HFFc6 (cell line): ENCODE data around the gene WNT9A. TPM values are rescaled to one million over a fixed set of nuclear protein-coding genes. Genes with fewer than 3 reads are reported as not detected.
A peak's percentile ranks its signal among the peaks of the same experiment; 100 is the strongest.

Experiments
- DNase-seq: peaks from one replicate; pipeline ENCODE4 v3.0.0-alpha.2; 2018
- H3K27ac Mint-ChIP-seq: 2 replicates; pipeline ENCODE4 v1.8.0; 2020; ENCODE audit warnings: mild to moderate bottlenecking, mixed read lengths
- H3K27me3 Mint-ChIP-seq: 2 replicates; pipeline ENCODE4 v1.8.0; 2021; ENCODE audit warnings: mild to moderate bottlenecking, moderate library complexity, mixed read lengths; ENCODE audit not compliant: insufficient read depth
- H3K36me3 Mint-ChIP-seq: 2 replicates; pipeline ENCODE4 v1.8.0; 2021; ENCODE audit warnings: low read depth, mixed read lengths
- H3K4me1 Mint-ChIP-seq: 2 replicates; pipeline ENCODE4 v1.8.0; 2020; ENCODE audit warnings: low read depth, mixed read lengths
- H3K4me3 Mint-ChIP-seq: 2 replicates; pipeline ENCODE4 v1.8.0; 2020; ENCODE audit warnings: mild to moderate bottlenecking, moderate library complexity, mixed read lengths
- H3K9me3 Mint-ChIP-seq: 2 replicates; pipeline ENCODE4 v1.8.0; 2020; ENCODE audit warnings: mild to moderate bottlenecking, mixed read lengths
- total RNA-seq, 6 experiments: library from RNA; stranded (reverse); fragmentation: NEBNext Ultra II Directional; extraction: Animal tissue kit (Norgen Biotek cat#: 25700); gene quantifications; 2 replicates in 1 of 6; 3 replicates in 5 of 6; pipeline ENCODE4 v1.2.3, GENCODE V29; 2021
- TF ChIP-seq, protein P1 (sequence below): fragments of 200-600 bp; sonication (generic); IDR thresholded peaks from 2 replicates; pipeline ENCODE4 v1.5.0; 2021; ENCODE audit warnings: antibody characterized with exemption, mild to moderate bottlenecking

WNT9A gene
- total RNA-seq, 6 experiments from 2014 or later, result 0.17 to 0.67 (median 0.57) TPM

DNA sequence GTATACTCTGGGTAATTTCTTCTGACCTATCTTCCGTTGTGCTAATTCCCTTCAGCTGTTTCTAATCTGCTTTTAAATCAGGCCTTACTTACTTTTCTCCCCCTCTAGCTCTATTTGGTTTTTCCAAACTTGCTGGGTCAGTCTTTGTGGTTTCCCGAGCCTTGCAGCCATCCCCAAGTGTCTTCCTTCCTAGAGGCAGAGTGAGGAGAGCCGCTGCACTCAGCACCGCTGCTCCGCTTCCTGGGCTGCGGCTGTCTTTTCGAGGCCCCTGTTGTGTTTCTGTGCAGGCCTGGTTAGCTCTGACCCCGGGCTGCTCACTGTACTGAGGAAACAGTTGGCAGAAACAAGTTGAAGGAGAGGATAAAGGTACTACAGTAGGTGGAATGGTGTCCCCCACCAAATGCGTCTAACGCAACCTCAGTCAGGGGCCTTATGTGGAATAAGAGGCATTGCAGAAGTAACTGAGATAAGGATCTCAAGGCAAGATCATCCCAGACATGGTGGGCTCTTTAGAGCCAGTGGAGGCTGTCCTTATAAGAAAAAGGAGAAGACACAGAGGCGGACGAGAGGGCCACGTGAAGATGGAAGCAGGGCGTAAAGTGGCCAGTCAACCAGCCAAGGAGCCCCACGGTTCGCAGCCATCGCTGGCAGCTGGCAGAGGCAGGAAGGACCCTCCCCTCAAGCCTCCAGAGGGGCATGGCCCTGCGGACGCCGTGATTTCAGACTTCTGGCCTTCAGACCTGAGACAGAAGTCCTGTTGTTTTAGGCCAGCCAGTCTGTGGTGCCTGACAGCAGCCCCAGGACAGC lies 10.5 kb downstream of the WNT9A start:
- Mint-ChIP-seq H3K27me3 (peaks cover 7% of the 10 kb centered on the region), H3K27ac (no peak overlapping the region), H3K4me3 (no peak overlapping the region), H3K4me1 (peaks cover 10% of the 10 kb centered on the region), H3K9me3 (peaks cover 39% of the 10 kb centered on the region), H3K36me3 (peaks cover 20% of the 10 kb centered on the region)
- DNase-seq, result no peak
- TF ChIP-seq, protein P1, sequence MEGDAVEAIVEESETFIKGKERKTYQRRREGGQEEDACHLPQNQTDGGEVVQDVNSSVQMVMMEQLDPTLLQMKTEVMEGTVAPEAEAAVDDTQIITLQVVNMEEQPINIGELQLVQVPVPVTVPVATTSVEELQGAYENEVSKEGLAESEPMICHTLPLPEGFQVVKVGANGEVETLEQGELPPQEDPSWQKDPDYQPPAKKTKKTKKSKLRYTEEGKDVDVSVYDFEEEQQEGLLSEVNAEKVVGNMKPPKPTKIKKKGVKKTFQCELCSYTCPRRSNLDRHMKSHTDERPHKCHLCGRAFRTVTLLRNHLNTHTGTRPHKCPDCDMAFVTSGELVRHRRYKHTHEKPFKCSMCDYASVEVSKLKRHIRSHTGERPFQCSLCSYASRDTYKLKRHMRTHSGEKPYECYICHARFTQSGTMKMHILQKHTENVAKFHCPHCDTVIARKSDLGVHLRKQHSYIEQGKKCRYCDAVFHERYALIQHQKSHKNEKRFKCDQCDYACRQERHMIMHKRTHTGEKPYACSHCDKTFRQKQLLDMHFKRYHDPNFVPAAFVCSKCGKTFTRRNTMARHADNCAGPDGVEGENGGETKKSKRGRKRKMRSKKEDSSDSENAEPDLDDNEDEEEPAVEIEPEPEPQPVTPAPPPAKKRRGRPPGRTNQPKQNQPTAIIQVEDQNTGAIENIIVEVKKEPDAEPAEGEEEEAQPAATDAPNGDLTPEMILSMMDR, result no peak

DNA sequence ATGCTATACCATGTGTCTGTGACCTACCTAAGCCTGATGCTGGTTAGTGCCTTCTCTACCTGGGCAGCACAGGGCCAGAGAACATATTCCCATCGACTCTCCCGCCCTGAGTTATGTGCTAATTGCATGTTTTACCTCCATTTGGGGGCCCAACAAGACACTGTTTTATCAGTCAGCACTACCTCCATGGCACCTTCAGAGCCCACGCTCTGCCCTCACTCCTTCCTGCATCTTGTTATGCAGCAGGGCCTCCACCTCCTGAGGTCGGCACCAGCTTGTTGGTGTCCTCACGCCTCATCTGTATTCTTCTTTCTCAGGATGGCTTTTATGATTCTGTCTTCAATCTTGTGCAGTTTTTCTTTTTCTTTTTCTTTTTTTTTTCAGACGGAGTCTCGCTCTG lies 11.9 kb downstream of the WNT9A start:
- Mint-ChIP-seq H3K4me3 (no peak overlapping the region), H3K27me3 (peaks cover 5% of the 10 kb centered on the region), H3K9me3 (peaks cover 40% of the 10 kb centered on the region), H3K27ac (0 out of 2 replicates have a peak overlapping the region, but pooled peaks have one; percentile 68), H3K4me1 (peaks cover 10% of the 10 kb centered on the region), H3K36me3 (peaks cover 20% of the 10 kb centered on the region)
- no peak for DNase-seq
- TF ChIP-seq, protein P1, result no peak

GRCh38 chr1:227934476-227935313 lies 13.0 kb downstream of the WNT9A start:
- H3K4me1 Mint-ChIP-seq, result peaks cover 10% of the 10 kb centered on the region
- no peak overlapping the region for H3K4me3 Mint-ChIP-seq
- H3K27ac Mint-ChIP-seq, result peak overlapping the region; percentile 68
- H3K27me3 Mint-ChIP-seq, result peaks cover 5% of the 10 kb centered on the region
- H3K36me3 Mint-ChIP-seq, result peaks cover 20% of the 10 kb centered on the region
- peak; percentile 48 for DNase-seq
- TF ChIP-seq, protein P1, result no peak
- H3K9me3 Mint-ChIP-seq, result peaks cover 40% of the 10 kb centered on the region

DNA sequence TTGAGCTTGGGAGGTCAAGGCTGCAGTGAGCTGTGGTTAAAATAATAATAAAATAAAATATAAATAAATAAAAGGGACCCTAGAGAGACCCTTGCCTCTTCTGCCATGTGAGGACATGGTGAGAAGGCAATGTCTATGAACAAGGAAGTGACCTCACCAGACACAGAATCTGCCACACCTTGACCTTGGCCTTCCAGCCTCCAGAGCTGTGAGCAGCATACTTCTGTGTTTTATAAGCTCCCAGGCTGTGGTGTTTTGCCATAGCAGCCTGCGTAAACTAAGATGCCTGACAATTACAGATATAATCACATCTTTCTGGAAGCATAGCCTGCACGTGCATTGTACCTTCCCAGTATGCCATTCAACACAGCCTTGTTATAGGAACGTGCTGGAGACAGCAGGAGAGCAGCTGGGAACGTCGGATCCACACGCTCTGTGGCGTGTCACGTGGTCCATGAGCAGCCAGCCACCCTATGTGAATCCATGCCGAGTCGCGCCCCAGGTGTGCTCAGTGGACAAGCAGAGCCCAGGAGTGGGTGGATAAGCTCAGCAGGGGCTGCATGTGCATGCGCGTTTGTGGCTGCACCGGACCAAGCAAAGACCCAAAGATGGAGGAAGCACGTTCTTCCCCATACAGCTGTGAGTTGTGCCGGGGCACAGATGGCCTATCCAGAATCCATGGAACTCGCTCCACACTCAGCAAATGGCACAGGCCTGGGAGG lies 17.8 kb downstream of the WNT9A start:
- Mint-ChIP-seq H3K27me3 (peaks cover 2% of the 10 kb centered on the region), H3K27ac (no peak overlapping the region), H3K4me3 (no peak overlapping the region), H3K4me1 (peaks cover 6% of the 10 kb centered on the region), H3K9me3 (peaks cover 17% of the 10 kb centered on the region), H3K36me3 (peaks cover 6% of the 10 kb centered on the region)
- no peak for DNase-seq
- TF ChIP-seq, protein P1, result no peak

DNA sequence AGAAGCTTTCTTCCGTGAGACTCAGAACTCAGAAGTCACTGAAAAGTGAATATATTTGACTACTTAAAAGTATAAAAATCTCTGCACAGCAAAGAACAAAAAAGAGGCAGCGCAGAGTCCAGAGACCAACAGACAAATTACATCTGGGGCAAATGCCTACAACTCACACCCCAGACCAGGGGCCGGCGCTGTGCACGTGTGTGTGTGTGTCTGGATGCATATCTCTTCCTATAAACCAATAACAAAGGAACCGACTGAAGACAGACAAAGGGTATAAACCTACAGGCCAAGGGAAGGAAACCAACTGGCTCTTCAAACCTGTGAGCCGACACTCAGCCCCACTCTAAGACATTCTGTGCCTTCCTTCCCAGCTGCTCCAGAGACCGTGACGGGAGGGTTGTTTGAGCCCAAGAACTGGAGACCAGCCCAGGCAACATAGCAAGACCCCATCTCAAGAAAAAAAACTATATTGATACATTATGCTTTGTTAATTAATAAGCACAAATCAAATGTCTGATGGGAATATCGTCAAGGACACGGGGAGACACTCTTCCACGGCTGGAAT lies 18.8 kb downstream of the WNT9A start:
- DNase-seq, result no peak
- TF ChIP-seq, protein P1, result no peak
- peaks cover 10% of the 10 kb centered on the region; the same call in 1 of the 2 replicates for H3K9me3 Mint-ChIP-seq
- no peaks in the 10 kb centered on the region for H3K4me1 Mint-ChIP-seq
- H3K27me3 Mint-ChIP-seq, result peaks cover 2% of the 10 kb centered on the region
- no peak overlapping the region for H3K27ac Mint-ChIP-seq
- no peaks in the 10 kb centered on the region for H3K36me3 Mint-ChIP-seq
- H3K4me3 Mint-ChIP-seq, result no peak overlapping the region
